Cardiac muscle cell (in vitro differentiated cells and primary cell): ENCODE measurements around the gene REEP2. TPM values are rescaled to one million over a fixed set of nuclear protein-coding genes. Genes with fewer than 3 reads are reported as not detected.

Experiments
- DNase-seq, 2 donors: peaks; one replicate each; pipeline versions ENCODE4 v3.0.0 to v3.0.0-alpha.2; 2010 to 2017; ENCODE audit warnings: low read depth in 1 of 2, low spot score in 1 of 2
- H3K27ac ChIP-seq: fragments of 200-600 bp; sonication (generic); 2 replicates; pipeline ENCODE4 v1.5.1; 2016
- H3K27me3 ChIP-seq: fragments of 200-600 bp; sonication (generic); 2 replicates; pipeline ENCODE4 v1.6.0; 2016; ENCODE audit warnings: control low read depth
- H3K36me3 ChIP-seq: fragments of 200-600 bp; sonication (generic); 2 replicates; pipeline ENCODE4 v1.5.1; 2016; ENCODE audit warnings: control low read depth
- H3K4me1 ChIP-seq: fragments of 200-600 bp; sonication (generic); 2 replicates; pipeline ENCODE4 v1.8.1; 2017; ENCODE audit warnings: low read depth, mild to moderate bottlenecking, mixed run types
- H3K4me3 ChIP-seq: fragments of 200-600 bp; sonication (generic); 2 replicates; pipeline ENCODE4 v1.5.1; 2016; ENCODE audit warnings: mild to moderate bottlenecking
- H3K9me3 ChIP-seq: fragments of 200-600 bp; sonication (generic); 2 replicates; pipeline ENCODE4 v1.5.1; 2017; ENCODE audit warnings: low read depth, mild to moderate bottlenecking, control low read depth
- polyA plus RNA-seq: library from polyadenylated mRNA; unstranded; fragments of >200 nt; fragmentation: Nextera tagmentation; extraction: Ambion mirVana; gene quantifications from 2 replicates; pipeline ENCODE4 v1.2.1, GENCODE V29; 2016
- total RNA-seq: library from RNA; depleted of rRNA; stranded (reverse); fragments of >200 nt; gene quantifications from 2 replicates; pipeline ENCODE4 v1.2.3, GENCODE V29; 2016
- TF ChIP-seq, protein P1 (sequence below): IDR thresholded peaks from 2 replicates; pipeline ENCODE4 v1.5.1; 2012; ENCODE audit warnings: low read depth, mild to moderate bottlenecking, low read length

The REEP2 gene
- total and polyA plus RNA-seq, 2 experiments from 2014 or later, result 46.7 to 56.6 TPM

GRCh38 chr5:138452720-138453119, 13.9 kb downstream of the REEP2 start:
- TF ChIP-seq, protein P1, sequence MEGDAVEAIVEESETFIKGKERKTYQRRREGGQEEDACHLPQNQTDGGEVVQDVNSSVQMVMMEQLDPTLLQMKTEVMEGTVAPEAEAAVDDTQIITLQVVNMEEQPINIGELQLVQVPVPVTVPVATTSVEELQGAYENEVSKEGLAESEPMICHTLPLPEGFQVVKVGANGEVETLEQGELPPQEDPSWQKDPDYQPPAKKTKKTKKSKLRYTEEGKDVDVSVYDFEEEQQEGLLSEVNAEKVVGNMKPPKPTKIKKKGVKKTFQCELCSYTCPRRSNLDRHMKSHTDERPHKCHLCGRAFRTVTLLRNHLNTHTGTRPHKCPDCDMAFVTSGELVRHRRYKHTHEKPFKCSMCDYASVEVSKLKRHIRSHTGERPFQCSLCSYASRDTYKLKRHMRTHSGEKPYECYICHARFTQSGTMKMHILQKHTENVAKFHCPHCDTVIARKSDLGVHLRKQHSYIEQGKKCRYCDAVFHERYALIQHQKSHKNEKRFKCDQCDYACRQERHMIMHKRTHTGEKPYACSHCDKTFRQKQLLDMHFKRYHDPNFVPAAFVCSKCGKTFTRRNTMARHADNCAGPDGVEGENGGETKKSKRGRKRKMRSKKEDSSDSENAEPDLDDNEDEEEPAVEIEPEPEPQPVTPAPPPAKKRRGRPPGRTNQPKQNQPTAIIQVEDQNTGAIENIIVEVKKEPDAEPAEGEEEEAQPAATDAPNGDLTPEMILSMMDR, result no peak
- no peak for DNase-seq
- Histone ChIP-seq H3K27ac (no peak overlapping the region), H3K36me3 (no peaks in the 10 kb centered on the region), H3K27me3 (no peaks in the 10 kb centered on the region), H3K4me1 (peaks cover 11% of the 10 kb centered on the region), H3K4me3 (no peak overlapping the region), H3K9me3 (no peaks in the 10 kb centered on the region)

DNA sequence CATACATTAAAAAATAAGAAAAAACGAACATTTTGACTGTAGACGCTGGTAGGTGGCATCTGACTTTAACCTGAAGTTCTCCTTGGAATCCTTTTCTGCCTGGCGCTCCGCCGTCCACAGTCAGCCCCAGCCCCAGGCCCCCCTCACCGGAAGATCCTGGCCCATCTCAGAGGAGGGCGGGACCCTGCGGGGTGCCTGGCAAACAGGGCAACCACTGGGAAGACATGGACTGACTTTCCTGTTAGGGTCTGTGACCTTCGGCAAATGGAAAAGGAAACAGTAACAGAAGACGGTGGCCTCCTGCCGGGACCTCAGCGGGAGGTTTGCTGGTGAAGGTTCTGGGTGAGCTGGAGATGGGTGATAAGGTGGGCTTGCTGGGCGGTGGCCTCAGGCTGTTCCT, 14.7 kb downstream of the REEP2 start:
- Histone ChIP-seq H3K27ac (no peak overlapping the region), H3K27me3 (no peaks in the 10 kb centered on the region), H3K4me3 (no peak overlapping the region), H3K4me1 (peaks cover 20% of the 10 kb centered on the region), H3K9me3 (no peaks in the 10 kb centered on the region), H3K36me3 (no peaks in the 10 kb centered on the region)
- DNase-seq, result no peak
- TF ChIP-seq, protein P1, result no peak

GRCh38 chr5:138454121-138454520, 15.3 kb downstream of the REEP2 start:
- DNase-seq, result no peak
- H3K36me3 ChIP-seq, result no peaks in the 10 kb centered on the region
- H3K4me3 ChIP-seq, result no peak overlapping the region
- no peak overlapping the region for H3K27ac ChIP-seq
- TF ChIP-seq, protein P1, result no peak
- H3K4me1 ChIP-seq, result peaks cover 24% of the 10 kb centered on the region
- H3K27me3 ChIP-seq, result no peaks in the 10 kb centered on the region
- H3K9me3 ChIP-seq, result no peaks in the 10 kb centered on the region

DNA sequence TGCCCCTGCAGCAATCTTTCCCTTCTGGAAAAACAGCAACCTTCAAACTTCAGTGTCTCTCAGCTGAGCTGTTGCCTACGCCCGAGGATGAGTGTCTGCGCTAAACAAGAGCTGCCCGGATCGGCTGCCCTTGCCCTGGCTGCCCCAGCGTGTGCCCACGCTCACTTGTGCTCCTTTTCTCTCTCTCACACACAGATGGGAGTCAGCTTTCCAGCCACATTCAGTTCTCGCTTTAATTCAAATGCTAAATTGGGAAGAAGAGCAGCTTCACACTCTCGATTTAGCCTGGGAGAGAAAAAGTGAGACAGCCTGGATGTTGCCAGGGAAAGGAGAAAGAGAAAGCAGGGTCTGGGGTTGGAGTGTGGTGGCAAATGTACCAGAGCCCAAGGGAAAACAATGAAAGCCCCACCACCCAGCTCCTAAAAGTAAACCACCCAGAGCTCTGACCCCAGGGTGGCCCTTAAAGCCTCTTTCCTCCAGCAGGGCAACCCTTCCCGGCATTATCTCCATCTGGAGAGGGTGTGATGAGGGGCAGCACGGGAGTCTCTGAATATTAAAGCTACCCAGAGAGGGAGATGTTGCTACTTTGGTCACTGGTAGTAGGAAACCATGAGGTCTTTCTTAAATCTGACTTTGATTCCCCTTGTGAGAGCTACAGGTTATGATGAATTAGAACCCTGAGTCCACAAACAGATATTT, 16.5 kb downstream of the REEP2 start:
- no peak for DNase-seq
- TF ChIP-seq, protein P1, result no peak
- H3K4me3 ChIP-seq, result no peak overlapping the region
- H3K9me3 ChIP-seq, result no peaks in the 10 kb centered on the region
- H3K36me3 ChIP-seq, result no peaks in the 10 kb centered on the region
- peaks cover 37% of the 10 kb centered on the region for H3K4me1 ChIP-seq
- H3K27me3 ChIP-seq, result no peaks in the 10 kb centered on the region
- peak overlapping the region; percentile 9 for H3K27ac ChIP-seq

- Histone ChIP-seq H3K36me3 (no peaks in the 10 kb centered on the region), H3K9me3 (no peaks in the 10 kb centered on the region), H3K4me3 (no peak overlapping the region), H3K27me3 (no peaks in the 10 kb centered on the region), H3K4me1 (peaks cover 47% of the 10 kb centered on the region), H3K27ac (peak overlapping the region; percentile 58)
- TF ChIP-seq, protein P1, result peak; percentile 1
- no peak for DNase-seq
Measured at GRCh38 chr5:138457531-138458275, 18.8 kb downstream of the REEP2 start.
